NCI-H524 treated with DMSO at 0.1 percent for 48 hours (cell line): ENCODE data around the gene RAB27B.
"Not testable (repeated sequence)": the region's sequence is repeated elsewhere in the genome, so short reads cannot be mapped to it uniquely, and the experiment has no call there.

Source experiments
- DNase-seq: peaks from one replicate; lab custom pipeline; 2025; lab: John Stamatoyannopoulos, UW

RAB27B gene

DNA sequence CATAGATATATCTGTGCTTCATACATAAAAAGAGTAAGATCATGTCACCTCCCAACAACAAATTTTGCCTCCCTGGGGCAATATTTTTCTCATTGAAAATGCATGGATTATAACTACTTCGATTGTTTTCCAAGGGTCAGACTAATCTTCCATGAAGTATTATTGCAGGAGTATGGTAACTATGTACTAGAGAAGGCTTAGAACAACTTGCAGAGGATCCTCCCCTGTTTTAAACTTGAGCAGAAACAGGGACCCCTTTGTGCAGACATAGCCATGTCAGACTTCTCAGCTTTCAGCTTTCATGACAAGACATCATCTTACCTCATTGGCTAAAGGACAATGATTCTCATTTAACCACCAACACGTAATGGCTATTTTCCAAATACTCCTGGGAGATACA lies 13.2 kb upstream of the RAB27B start:
- DNase-seq: no peak

GRCh38 chr18:54820785-54821275 lies 7.4 kb upstream of the RAB27B start:
- DNase-seq: not testable (repeated sequence)

GRCh38 chr18:54822872-54823845 lies 5.1 kb upstream of the RAB27B start:
- no peak for DNase-seq

- no peak for DNase-seq
Measured at GRCh38 chr18:54824761-54825160, 3.5 kb upstream of the RAB27B start.

DNA sequence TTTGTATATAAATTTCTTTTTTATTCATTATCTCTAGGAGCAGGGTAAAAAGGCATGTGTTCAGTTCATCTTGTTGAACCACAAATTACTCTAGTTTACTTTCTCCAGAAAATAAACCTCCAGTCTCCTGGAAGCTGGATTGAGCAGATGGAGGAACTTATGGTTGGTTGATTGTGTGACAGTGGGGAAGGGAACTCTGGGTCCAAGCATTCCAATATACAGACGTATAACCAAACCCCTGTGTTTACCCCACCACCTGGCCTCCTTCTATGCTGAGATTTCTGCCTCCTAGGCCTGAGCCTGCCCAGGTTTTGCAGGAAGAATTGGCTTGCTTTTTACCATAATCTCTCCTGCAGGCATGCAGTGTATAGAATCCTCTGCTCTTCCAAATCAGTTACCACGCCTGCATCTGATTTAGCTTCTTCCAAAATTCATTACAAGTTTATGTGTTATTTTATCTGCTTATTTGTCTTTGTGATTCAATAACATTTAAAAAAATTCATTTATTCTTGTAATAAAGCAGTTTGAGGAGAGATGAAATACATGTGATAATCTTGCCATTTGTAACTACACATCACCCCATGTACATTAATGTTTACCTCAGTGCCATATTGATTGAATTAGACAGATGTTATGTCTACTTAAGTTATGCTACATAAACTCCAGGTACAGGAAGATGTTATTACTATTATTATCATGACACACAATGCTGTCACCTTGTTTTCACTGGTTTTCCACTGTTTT lies 2.5 kb upstream of the RAB27B start:
- no peak for DNase-seq

DNA sequence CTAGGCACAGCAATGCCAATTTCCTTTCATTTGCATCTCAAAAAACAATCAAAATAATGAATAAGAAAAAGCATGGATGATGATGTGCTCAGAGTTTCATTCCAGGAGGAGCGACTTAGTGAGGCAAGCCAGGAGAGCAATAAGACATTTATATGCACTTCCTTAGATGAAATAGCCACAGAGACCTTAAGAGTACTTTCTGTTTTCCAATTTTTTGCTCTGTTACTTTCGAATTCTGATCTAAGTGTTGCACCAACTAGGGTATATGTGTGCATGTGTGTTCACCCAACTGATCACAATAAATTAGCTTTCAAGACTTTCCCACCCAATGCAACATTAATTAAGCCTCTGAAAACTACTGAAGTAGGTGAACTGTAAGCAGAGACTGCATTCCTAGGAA lies 709 bp downstream of the RAB27B start:
- DNase-seq: no peak

- DNase-seq: no peak
Measured at GRCh38 chr18:54829856-54830255, 1.6 kb downstream of the RAB27B start.

GRCh38 chr18:54830260-54830659 lies 2.0 kb downstream of the RAB27B start:
- DNase-seq: no peak

GRCh38 chr18:54830866-54831265 lies 2.6 kb downstream of the RAB27B start:
- DNase-seq: no peak

DNA sequence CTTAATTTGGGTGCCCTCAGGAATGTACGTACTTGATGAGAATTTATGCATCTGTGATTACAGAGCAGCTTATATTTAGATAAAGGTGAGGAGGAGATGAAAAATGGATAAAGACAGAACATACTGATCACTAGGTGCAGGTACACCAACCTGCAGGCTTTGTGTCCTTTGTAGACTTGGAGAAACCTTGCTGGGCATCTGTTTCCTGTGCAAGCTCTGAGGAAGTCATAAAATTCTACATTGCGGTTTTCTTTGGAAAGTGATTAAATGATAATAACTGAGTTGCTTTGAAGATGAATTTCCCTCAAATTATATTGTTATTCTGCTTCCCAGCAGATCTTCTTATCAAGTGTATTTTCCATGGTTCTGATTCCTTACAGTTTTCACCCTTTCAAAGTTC lies 7.7 kb downstream of the RAB27B start:
- no peak for DNase-seq

GRCh38 chr18:54843314-54843713 lies 15.0 kb downstream of the RAB27B start:
- DNase-seq: no peak

DNA sequence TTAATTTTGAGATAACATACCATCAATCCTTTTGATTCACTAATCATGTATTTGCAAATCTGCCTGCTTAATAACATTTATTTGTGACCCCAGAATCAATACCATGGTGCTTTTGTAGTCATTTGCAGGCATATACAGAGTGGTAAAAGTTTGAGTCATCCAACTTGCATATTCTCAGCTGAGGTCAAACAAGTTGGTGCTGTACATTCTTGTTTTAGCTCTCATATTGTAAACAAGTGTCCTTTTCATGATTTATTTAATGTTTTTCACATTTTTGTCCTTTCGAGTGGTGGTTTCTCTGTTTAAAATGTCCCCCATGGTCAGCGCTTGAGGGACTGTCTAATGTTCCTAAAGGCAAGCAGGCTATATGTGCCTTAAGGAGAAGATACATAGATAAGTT lies 17.5 kb downstream of the RAB27B start:
- DNase-seq: no peak

DNA sequence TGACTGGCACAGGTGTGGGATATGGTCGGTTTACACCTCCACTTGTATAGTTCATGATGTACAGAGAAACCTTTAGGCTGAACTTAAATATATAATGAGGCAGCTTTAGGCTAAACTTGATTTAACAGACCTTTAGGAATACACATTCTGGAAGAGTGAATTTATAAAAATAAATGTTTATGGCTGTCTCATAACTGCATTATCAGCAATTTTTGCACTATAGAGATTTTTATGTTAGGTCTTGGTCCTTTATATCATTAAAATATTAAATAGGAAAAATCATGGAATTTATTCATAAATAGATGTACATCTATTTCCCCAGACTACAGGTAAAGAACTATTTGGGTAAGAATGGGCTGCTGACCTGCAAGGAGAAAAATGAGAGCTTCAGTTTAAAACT lies 19.8 kb downstream of the RAB27B start:
- DNase-seq: no peak

- no peak for DNase-seq
Measured at GRCh38 chr18:54849683-54850082, 21.4 kb downstream of the RAB27B start.

DNA sequence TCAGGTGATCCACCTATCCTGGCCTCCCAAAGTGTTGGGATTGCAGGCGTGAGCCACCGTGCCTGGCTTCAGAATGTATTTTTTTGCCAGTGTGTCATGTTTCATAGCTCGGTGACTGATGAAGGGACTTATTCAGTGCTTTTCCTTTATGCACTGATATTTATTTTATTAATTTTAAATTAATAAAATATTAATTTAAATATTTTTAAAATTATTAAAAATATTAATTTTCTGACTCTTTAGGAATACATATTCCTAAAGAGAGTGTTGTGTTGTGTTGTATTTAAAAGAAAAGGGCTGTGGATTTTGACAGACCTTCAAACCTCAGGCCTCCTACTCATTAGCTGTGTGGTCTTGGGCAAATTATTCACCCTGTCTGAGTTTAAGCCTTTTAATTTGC lies 22.3 kb downstream of the RAB27B start:
- no peak for DNase-seq

- DNase-seq: no peak
Measured at GRCh38 chr18:54852780-54853675, 24.8 kb downstream of the RAB27B start.

- not testable (repeated sequence) for DNase-seq
Measured at GRCh38 chr18:54855050-54855449, 26.8 kb downstream of the RAB27B start.

- no peak for DNase-seq
Measured at GRCh38 chr18:54856105-54856646, 27.9 kb downstream of the RAB27B start.

- no peak for DNase-seq
Measured at GRCh38 chr18:54857499-54857898, 29.2 kb downstream of the RAB27B start.

GRCh38 chr18:54859667-54860421 lies 31.6 kb downstream of the RAB27B start:
- no peak for DNase-seq

- DNase-seq: no peak
Measured at GRCh38 chr18:54860941-54861340, 32.7 kb downstream of the RAB27B start.
